Spinal cord (tissue), 10 donors: ENCODE results near the gene PGM5. TPM values are rescaled to one million over a fixed set of nuclear protein-coding genes. Genes with fewer than 3 reads are reported as not detected.

Source experiments
- DNase-seq, 6 donors: peaks; one replicate each; pipeline versions ENCODE4 v3.0.0 to v3.0.0-alpha.2; 2013 to 2015; ENCODE audit warnings: low spot score in 6 of 6, low read depth in 4 of 6
- H3K27ac ChIP-seq: one replicate; pipeline ENCODE4 v1.5.1; 2013; ENCODE audit warnings: low read depth, low read length, control low read depth
- H3K27me3 ChIP-seq: one replicate; pipeline ENCODE4 v1.6.1; 2013; ENCODE audit warnings: low read length; ENCODE audit not compliant: control insufficient read depth, insufficient read depth
- H3K36me3 ChIP-seq: one replicate; pipeline ENCODE4 v1.6.1; 2013; ENCODE audit warnings: low read length; ENCODE audit not compliant: control insufficient read depth, insufficient read depth
- H3K4me1 ChIP-seq: one replicate; pipeline ENCODE4 v1.6.1; 2013; ENCODE audit warnings: low read length; ENCODE audit not compliant: control insufficient read depth, insufficient read depth
- H3K4me3 ChIP-seq: one replicate; pipeline ENCODE4 v1.5.1; 2013; ENCODE audit warnings: low read depth, low read length, control low read depth
- H3K9me3 ChIP-seq: one replicate; pipeline ENCODE4 v1.6.1; 2013; ENCODE audit warnings: low read length; ENCODE audit not compliant: control insufficient read depth, insufficient read depth
- WGBS: methylation state at CpG from one replicate; pipeline ENCODE4 v1.1.5; 2013; ENCODE audit warnings: missing lambda C conversion rate; ENCODE audit not compliant: insufficient coverage; 5-methylcytosine and 5-hydroxymethylcytosine counted together
- polyA plus RNA-seq, 2 donors: library from polyadenylated mRNA; unstranded; fragments of 120-200 nt; gene quantifications; one replicate each; pipeline ENCODE4 v1.2.1, GENCODE V29; 2013; ENCODE audit not compliant: insufficient read length in 2 of 2
- total RNA-seq, 2 donors: library from RNA; depleted of rRNA in 1 of 2; stranded (reverse); fragments of 120-200 nt in 1 of 2; fragments of >200 nt in 1 of 2; gene quantifications; one replicate each; pipeline versions ENCODE4 v1.2.3 to v1.2.4, GENCODE V29; 2013 to 2014
- donor health status: healthy.

The PGM5 gene
- total and polyA plus RNA-seq, 4 donors = 5.2 to 55.9 (median 14.2) TPM

GRCh38 chr9:68476847-68477246 lies 120.4 kb downstream of the PGM5 start:
- no peaks in the 10 kb centered on the region for H3K4me1 ChIP-seq

GRCh38 chr9:68480807-68481206 lies 124.4 kb downstream of the PGM5 start:
- no peak for DNase-seq
- no peaks in the 10 kb centered on the region for H3K9me3 ChIP-seq
- no peaks in the 10 kb centered on the region for H3K36me3 ChIP-seq
- WGBS = 64% methylated on average over 3 of the region's 3 CpGs
- H3K4me3 ChIP-seq = no peak overlapping the region
- no peak overlapping the region for H3K27ac ChIP-seq
- H3K4me1 ChIP-seq = no peaks in the 10 kb centered on the region
- H3K27me3 ChIP-seq = no peaks in the 10 kb centered on the region

More at GRCh38 chr9:68476847-68477246, 120.4 kb downstream of the PGM5 start:
- no peaks in the 10 kb centered on the region for H3K36me3 ChIP-seq
- H3K27ac ChIP-seq = no peak overlapping the region
- H3K4me3 ChIP-seq = no peak overlapping the region
- no peaks in the 10 kb centered on the region for H3K9me3 ChIP-seq
- no peaks in the 10 kb centered on the region for H3K27me3 ChIP-seq
- DNase-seq = peak in 1 of 6 donors; percentile 51
- no CpG with 5 or more reads among the region's 2 CpGs for WGBS

GRCh38 chr9:68482548-68482947 lies 126.1 kb downstream of the PGM5 start:
- Histone ChIP-seq H3K27me3 (no peaks in the 10 kb centered on the region), H3K4me1 (no peaks in the 10 kb centered on the region), H3K36me3 (no peaks in the 10 kb centered on the region), H3K4me3 (no peak overlapping the region), H3K27ac (no peak overlapping the region), H3K9me3 (no peaks in the 10 kb centered on the region)
- WGBS = no CpG with 5 or more reads among the region's 1 CpG
- DNase-seq = no peak

GRCh38 chr9:68488126-68488525 lies 131.7 kb downstream of the PGM5 start:
- Histone ChIP-seq H3K27ac (no peak overlapping the region), H3K4me3 (no peak overlapping the region), H3K27me3 (no peaks in the 10 kb centered on the region), H3K9me3 (no peaks in the 10 kb centered on the region), H3K36me3 (no peaks in the 10 kb centered on the region), H3K4me1 (no peaks in the 10 kb centered on the region)
- DNase-seq = no peak
- WGBS = 80% methylated on average over 2 of the region's 2 CpGs

GRCh38 chr9:68489646-68490045 lies 133.2 kb downstream of the PGM5 start:
- no peak for DNase-seq
- no peaks in the 10 kb centered on the region for H3K36me3 ChIP-seq
- no peaks in the 10 kb centered on the region for H3K4me1 ChIP-seq
- no CpG with 5 or more reads among the region's 4 CpGs for WGBS
- H3K4me3 ChIP-seq = no peak overlapping the region
- H3K27me3 ChIP-seq = no peaks in the 10 kb centered on the region
- H3K9me3 ChIP-seq = no peaks in the 10 kb centered on the region
- H3K27ac ChIP-seq = no peak overlapping the region

GRCh38 chr9:68492806-68493205 lies 136.4 kb downstream of the PGM5 start:
- Histone ChIP-seq H3K27ac (no peak overlapping the region), H3K4me1 (no peaks in the 10 kb centered on the region), H3K27me3 (no peaks in the 10 kb centered on the region), H3K36me3 (no peaks in the 10 kb centered on the region), H3K9me3 (no peaks in the 10 kb centered on the region), H3K4me3 (no peak overlapping the region)
- DNase-seq = peak in 2 of 6 donors; percentile 80 to 95
- WGBS = 69% methylated on average over 5 of the region's 6 CpGs

- H3K4me3 ChIP-seq = no peak overlapping the region
- H3K27me3 ChIP-seq = no peaks in the 10 kb centered on the region
- no peak for DNase-seq
- H3K4me1 ChIP-seq = no peaks in the 10 kb centered on the region
- no peaks in the 10 kb centered on the region for H3K9me3 ChIP-seq
- no peaks in the 10 kb centered on the region for H3K36me3 ChIP-seq
- no peak overlapping the region for H3K27ac ChIP-seq
These were observed 137.1 kb downstream of the PGM5 start for GRCh38 chr9:68493541-68493940.

GRCh38 chr9:68493958-68494577 lies 137.7 kb downstream of the PGM5 start:
- Histone ChIP-seq H3K27me3 (no peaks in the 10 kb centered on the region), H3K4me1 (no peaks in the 10 kb centered on the region), H3K36me3 (no peaks in the 10 kb centered on the region), H3K27ac (no peak overlapping the region), H3K9me3 (no peaks in the 10 kb centered on the region), H3K4me3 (no peak overlapping the region)
- no CpG with 5 or more reads among the region's 3 CpGs for WGBS
- no peak for DNase-seq

GRCh38 chr9:68495247-68495646 lies 138.8 kb downstream of the PGM5 start:
- no peak for DNase-seq
- no peaks in the 10 kb centered on the region for H3K4me1 ChIP-seq
- H3K27ac ChIP-seq = no peak overlapping the region
- H3K9me3 ChIP-seq = no peaks in the 10 kb centered on the region
- WGBS = no CpG with 5 or more reads among the region's 1 CpG
- H3K36me3 ChIP-seq = no peaks in the 10 kb centered on the region
- no peak overlapping the region for H3K4me3 ChIP-seq
- H3K27me3 ChIP-seq = no peaks in the 10 kb centered on the region

GRCh38 chr9:68496356-68496755 lies 139.9 kb downstream of the PGM5 start:
- no peak for DNase-seq
- H3K27ac ChIP-seq = no peak overlapping the region

More at GRCh38 chr9:68496356-68496755, 139.9 kb downstream of the PGM5 start:
- no peaks in the 10 kb centered on the region for H3K36me3 ChIP-seq
- H3K27me3 ChIP-seq = no peaks in the 10 kb centered on the region
- H3K9me3 ChIP-seq = no peaks in the 10 kb centered on the region
- H3K4me1 ChIP-seq = no peaks in the 10 kb centered on the region
- no peak overlapping the region for H3K4me3 ChIP-seq
